WTC11 (cell line): ENCODE data around the gene NMRAL1. TPM values are rescaled to one million over a fixed set of nuclear protein-coding genes. Genes with fewer than 3 reads are reported as not detected.

Source experiments
- E2F4 ChIP-seq: sonication (generic); formaldehyde crosslinking; IDR thresholded peaks from 2 replicates; pipeline ENCODE4 v1.8.1; 2022; ENCODE audit warnings: low read depth, mild to moderate bottlenecking, moderate library complexity, missing genetic modification reagents, borderline replicate concordance
- GABPB1 ChIP-seq: sonication (generic); formaldehyde crosslinking; IDR thresholded peaks from 2 replicates; pipeline ENCODE4 v1.8.1; 2023; ENCODE audit warnings: mild to moderate bottlenecking, missing genetic modification reagents
- GTF2I ChIP-seq: fragments of 250-450 bp; sonication (Bioruptor Pico); conservative IDR thresholded peaks from 2 replicates; pipeline ENCODE4 v1.4.0; 2021; ENCODE audit warnings: mild to moderate bottlenecking
- IRF2 ChIP-seq: sonication (generic); formaldehyde crosslinking; IDR thresholded peaks from 2 replicates; pipeline ENCODE4 v1.8.0; 2022; ENCODE audit warnings: low read depth, missing genetic modification reagents, borderline replicate concordance
- NFYB ChIP-seq: sonication (generic); formaldehyde crosslinking; conservative IDR thresholded peaks from 2 replicates; pipeline ENCODE4 v1.8.0; 2022; ENCODE audit warnings: low read depth, missing genetic modification reagents
- NR3C1 ChIP-seq: sonication (generic); formaldehyde crosslinking; conservative IDR thresholded peaks from 2 replicates; pipeline ENCODE4 v1.8.1; 2023; ENCODE audit warnings: low read depth, mild to moderate bottlenecking, missing genetic modification reagents
- PRRX2 ChIP-seq: fragments of 250-450 bp; sonication (Bioruptor Pico); IDR thresholded peaks from 2 replicates; pipeline ENCODE4 v1.8.0; 2021; ENCODE audit warnings: mild to moderate bottlenecking
- RORB ChIP-seq: fragments of 250-450 bp; sonication (Bioruptor Pico); IDR thresholded peaks from 2 replicates; pipeline ENCODE4 v1.9.0; 2021; ENCODE audit warnings: mild to moderate bottlenecking
- SMAD4 ChIP-seq: sonication (generic); formaldehyde crosslinking; IDR thresholded peaks from 2 replicates; pipeline ENCODE4 v1.8.0; 2022; ENCODE audit warnings: mild to moderate bottlenecking, missing genetic modification reagents
- SOX15 ChIP-seq: fragments of 250-450 bp; sonication (Bioruptor Pico); IDR thresholded peaks from 2 replicates; pipeline ENCODE4 v1.9.0; 2021; ENCODE audit warnings: mild to moderate bottlenecking
- USF1 ChIP-seq: sonication (generic); formaldehyde crosslinking; IDR thresholded peaks from 2 replicates; pipeline ENCODE4 v1.8.0; 2022; ENCODE audit warnings: mild to moderate bottlenecking, missing genetic modification reagents
- ZBTB21 ChIP-seq: sonication (generic); formaldehyde crosslinking; IDR thresholded peaks from 2 replicates; pipeline ENCODE4 v1.8.1; 2023; ENCODE audit warnings: mild to moderate bottlenecking, missing genetic modification reagents, borderline replicate concordance
- ZNF121 ChIP-seq: sonication (generic); formaldehyde crosslinking; IDR thresholded peaks from 2 replicates; pipeline ENCODE4 v1.8.0; 2023; ENCODE audit warnings: missing genetic modification reagents
- ZNF396 ChIP-seq: fragments of 250-450 bp; sonication (Bioruptor Pico); IDR thresholded peaks from 2 replicates; pipeline ENCODE4 v1.8.0; 2021; ENCODE audit warnings: mild to moderate bottlenecking, moderate library complexity, borderline replicate concordance
- ZNF423 ChIP-seq: fragments of 250-450 bp; sonication (Bioruptor Pico); IDR thresholded peaks from 2 replicates; pipeline ENCODE4 v2.1.2; 2022; ENCODE audit warnings: mild to moderate bottlenecking, moderate library complexity
- total RNA-seq: library from RNA; stranded (reverse); gene quantifications from 3 replicates; pipeline ENCODE4 v1.2.3, GENCODE V29; 2021
- TF ChIP-seq, protein P1 (sequence below): sonication (generic); formaldehyde crosslinking; IDR thresholded peaks from 2 replicates; pipeline ENCODE4 v1.8.1; 2022; ENCODE audit warnings: mild to moderate bottlenecking, missing genetic modification reagents, moderate library complexity, borderline replicate concordance
- TF ChIP-seq, protein P2 (sequence below): sonication (generic); formaldehyde crosslinking; IDR thresholded peaks from 2 replicates; pipeline ENCODE4 v1.8.0; 2023; ENCODE audit warnings: mild to moderate bottlenecking, missing genetic modification reagents
- TF ChIP-seq, protein P3 (sequence below): fragments of 250-450 bp; sonication (Bioruptor Pico); IDR thresholded peaks from 2 replicates; pipeline ENCODE4 v1.9.0; 2021; ENCODE audit warnings: mild to moderate bottlenecking
- TF ChIP-seq, protein P4 (sequence below): sonication (generic); formaldehyde crosslinking; IDR thresholded peaks from 2 replicates; pipeline ENCODE4 v1.8.0; 2022; ENCODE audit warnings: mild to moderate bottlenecking, missing genetic modification reagents
- TF ChIP-seq, protein P5 (sequence below): sonication (generic); formaldehyde crosslinking; IDR thresholded peaks from 2 replicates; pipeline ENCODE4 v1.8.1; 2023; ENCODE audit warnings: mild to moderate bottlenecking, missing genetic modification reagents, moderate library complexity
- TF ChIP-seq, protein P6 (sequence below): sonication (generic); formaldehyde crosslinking; IDR thresholded peaks from 2 replicates; pipeline ENCODE4 v1.8.0; 2022; ENCODE audit warnings: mild to moderate bottlenecking, missing genetic modification reagents

Gene NMRAL1
- total RNA-seq, 1 experiment from 2014 or later, result 68.1 TPM

DNA sequence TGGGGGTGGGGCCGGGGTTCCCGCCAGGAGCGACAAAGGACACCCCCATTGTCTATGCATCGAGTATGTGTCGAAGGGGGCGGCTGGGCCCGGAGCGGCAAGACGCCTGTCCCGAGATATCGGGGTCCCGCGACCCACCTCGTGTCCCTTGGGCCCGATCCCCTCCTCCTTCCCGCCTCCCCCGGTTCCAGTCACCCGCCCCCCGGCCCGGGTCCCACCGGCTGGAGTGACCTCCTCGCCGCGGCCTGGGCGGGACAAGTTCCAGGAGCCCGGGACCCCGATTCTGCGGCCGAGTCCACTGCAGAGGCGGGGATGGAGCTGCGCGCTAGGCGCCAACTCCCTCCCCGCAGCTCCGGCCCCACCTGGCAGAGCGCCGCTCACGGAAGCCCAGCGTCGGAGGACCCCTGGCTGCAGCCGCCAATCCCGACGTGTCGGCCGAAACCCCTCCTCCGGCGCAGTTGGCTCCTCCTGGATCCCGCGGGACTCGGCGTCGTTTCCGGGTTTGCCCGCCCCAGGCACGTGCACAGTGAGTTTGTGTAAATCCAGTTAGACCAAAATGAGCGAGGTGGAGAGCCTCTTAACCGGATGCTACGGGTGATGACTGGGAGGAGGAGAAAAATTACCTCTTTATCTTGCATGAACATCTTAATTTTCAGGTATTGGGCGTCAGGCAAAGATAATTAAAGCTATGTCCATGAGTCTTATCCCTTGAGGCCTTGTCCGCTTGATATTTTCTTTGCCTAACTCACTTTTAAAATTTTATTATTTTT, at the start of gene NMRAL1 (continued):
- TF ChIP-seq NFYB (peak; percentile 48; the same call in 1 of the 2 replicates), PRRX2 (CRISPR knock-in tag) (no peak), E2F4 (CRISPR knock-in tag) (peak; percentile 69; the same call in 1 of the 2 replicates), GTF2I (no peak), NR3C1 (CRISPR knock-in tag) (no peak), IRF2 (CRISPR knock-in tag) (0 out of 2 replicates have a peak, but pooled peaks have one; percentile 80), GABPB1 (CRISPR knock-in tag) (peak; percentile 39; the same call in 1 of the 2 replicates), ZNF121 (CRISPR knock-in tag) (no peak), SOX15 (CRISPR knock-in tag) (no peak), SMAD4 (no peak), ZBTB21 (CRISPR knock-in tag) (peak; percentile 88; the same call in 1 of the 2 replicates), ZNF396 (CRISPR knock-in tag) (no peak), USF1 (peak; percentile 86), RORB (CRISPR knock-in tag) (no peak), ZNF423 (CRISPR knock-in tag) (no peak)
- TF ChIP-seq, protein P1, sequence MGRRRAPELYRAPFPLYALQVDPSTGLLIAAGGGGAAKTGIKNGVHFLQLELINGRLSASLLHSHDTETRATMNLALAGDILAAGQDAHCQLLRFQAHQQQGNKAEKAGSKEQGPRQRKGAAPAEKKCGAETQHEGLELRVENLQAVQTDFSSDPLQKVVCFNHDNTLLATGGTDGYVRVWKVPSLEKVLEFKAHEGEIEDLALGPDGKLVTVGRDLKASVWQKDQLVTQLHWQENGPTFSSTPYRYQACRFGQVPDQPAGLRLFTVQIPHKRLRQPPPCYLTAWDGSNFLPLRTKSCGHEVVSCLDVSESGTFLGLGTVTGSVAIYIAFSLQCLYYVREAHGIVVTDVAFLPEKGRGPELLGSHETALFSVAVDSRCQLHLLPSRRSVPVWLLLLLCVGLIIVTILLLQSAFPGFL (CRISPR knock-in tag), result no peak; the same call in 1 of the 2 replicates
- TF ChIP-seq, protein P2, sequence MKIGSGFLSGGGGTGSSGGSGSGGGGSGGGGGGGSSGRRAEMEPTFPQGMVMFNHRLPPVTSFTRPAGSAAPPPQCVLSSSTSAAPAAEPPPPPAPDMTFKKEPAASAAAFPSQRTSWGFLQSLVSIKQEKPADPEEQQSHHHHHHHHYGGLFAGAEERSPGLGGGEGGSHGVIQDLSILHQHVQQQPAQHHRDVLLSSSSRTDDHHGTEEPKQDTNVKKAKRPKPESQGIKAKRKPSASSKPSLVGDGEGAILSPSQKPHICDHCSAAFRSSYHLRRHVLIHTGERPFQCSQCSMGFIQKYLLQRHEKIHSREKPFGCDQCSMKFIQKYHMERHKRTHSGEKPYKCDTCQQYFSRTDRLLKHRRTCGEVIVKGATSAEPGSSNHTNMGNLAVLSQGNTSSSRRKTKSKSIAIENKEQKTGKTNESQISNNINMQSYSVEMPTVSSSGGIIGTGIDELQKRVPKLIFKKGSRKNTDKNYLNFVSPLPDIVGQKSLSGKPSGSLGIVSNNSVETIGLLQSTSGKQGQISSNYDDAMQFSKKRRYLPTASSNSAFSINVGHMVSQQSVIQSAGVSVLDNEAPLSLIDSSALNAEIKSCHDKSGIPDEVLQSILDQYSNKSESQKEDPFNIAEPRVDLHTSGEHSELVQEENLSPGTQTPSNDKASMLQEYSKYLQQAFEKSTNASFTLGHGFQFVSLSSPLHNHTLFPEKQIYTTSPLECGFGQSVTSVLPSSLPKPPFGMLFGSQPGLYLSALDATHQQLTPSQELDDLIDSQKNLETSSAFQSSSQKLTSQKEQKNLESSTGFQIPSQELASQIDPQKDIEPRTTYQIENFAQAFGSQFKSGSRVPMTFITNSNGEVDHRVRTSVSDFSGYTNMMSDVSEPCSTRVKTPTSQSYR (CRISPR knock-in tag), result peak; percentile 93
- TF ChIP-seq, protein P3, sequence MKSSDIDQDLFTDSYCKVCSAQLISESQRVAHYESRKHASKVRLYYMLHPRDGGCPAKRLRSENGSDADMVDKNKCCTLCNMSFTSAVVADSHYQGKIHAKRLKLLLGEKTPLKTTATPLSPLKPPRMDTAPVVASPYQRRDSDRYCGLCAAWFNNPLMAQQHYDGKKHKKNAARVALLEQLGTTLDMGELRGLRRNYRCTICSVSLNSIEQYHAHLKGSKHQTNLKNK (CRISPR knock-in tag), result no peak
- TF ChIP-seq, protein P4, sequence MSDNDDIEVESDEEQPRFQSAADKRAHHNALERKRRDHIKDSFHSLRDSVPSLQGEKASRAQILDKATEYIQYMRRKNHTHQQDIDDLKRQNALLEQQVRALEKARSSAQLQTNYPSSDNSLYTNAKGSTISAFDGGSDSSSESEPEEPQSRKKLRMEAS (CRISPR knock-in tag), result peak; percentile 100
- TF ChIP-seq, protein P5, sequence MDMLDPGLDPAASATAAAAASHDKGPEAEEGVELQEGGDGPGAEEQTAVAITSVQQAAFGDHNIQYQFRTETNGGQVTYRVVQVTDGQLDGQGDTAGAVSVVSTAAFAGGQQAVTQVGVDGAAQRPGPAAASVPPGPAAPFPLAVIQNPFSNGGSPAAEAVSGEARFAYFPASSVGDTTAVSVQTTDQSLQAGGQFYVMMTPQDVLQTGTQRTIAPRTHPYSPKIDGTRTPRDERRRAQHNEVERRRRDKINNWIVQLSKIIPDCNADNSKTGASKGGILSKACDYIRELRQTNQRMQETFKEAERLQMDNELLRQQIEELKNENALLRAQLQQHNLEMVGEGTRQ, result peak; percentile 83
- TF ChIP-seq, protein P6, sequence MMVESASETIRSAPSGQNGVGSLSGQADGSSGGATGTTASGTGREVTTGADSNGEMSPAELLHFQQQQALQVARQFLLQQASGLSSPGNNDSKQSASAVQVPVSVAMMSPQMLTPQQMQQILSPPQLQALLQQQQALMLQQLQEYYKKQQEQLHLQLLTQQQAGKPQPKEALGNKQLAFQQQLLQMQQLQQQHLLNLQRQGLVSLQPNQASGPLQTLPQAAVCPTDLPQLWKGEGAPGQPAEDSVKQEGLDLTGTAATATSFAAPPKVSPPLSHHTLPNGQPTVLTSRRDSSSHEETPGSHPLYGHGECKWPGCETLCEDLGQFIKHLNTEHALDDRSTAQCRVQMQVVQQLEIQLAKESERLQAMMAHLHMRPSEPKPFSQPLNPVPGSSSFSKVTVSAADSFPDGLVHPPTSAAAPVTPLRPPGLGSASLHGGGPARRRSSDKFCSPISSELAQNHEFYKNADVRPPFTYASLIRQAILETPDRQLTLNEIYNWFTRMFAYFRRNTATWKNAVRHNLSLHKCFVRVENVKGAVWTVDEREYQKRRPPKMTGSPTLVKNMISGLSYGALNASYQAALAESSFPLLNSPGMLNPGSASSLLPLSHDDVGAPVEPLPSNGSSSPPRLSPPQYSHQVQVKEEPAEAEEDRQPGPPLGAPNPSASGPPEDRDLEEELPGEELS, result peak; percentile 95
- TF ChIP-seq, all 79 proteins: peak for 39
